Tibial artery (tissue), 4 donors: ENCODE results near the gene ARHGDIA.

Experiments
- DNase-seq, 2 donors: peaks; one replicate each; pipeline ENCODE4 v3.0.0-alpha.2; 2019
- H3K27ac ChIP-seq, 2 donors: fragments of 200-600 bp; sonication (generic) in 1 of 2; 1 replicate in 1 of 2; 2 replicates in 1 of 2; pipeline ENCODE4 v1.5.1; 2018 to 2019; ENCODE audit warnings: mild to moderate bottlenecking in 1 of 2
- H3K27me3 ChIP-seq, 2 donors: fragments of 200-600 bp; sonication (generic) in 1 of 2; one replicate each; pipeline versions ENCODE4 v1.5.1 to v1.6.0; 2016 to 2019
- H3K36me3 ChIP-seq, 3 donors: fragments of 200-600 bp; sonication (generic) in 2 of 3; one replicate each; pipeline ENCODE4 v1.5.1; 2016 to 2019; ENCODE audit warnings: mild to moderate bottlenecking in 2 of 3
- H3K4me1 ChIP-seq, 4 donors: fragments of 200-600 bp; sonication (generic) in 2 of 4; 1 replicate in 3 of 4; 2 replicates in 1 of 4; pipeline ENCODE4 v1.5.1; 2016 to 2019
- H3K4me3 ChIP-seq, 2 donors: fragments of 200-600 bp; sonication (generic) in 1 of 2; 1 replicate in 1 of 2; 2 replicates in 1 of 2; pipeline ENCODE4 v1.5.1; 2018 to 2019; ENCODE audit warnings: mild to moderate bottlenecking in 2 of 2
- H3K9me3 ChIP-seq, 3 donors: fragments of 200-600 bp; sonication (generic) in 1 of 3; one replicate each; pipeline ENCODE4 v1.5.1; 2016 to 2019
- intact Hi-C: fragments of 100-400 bp; cut with DNase I; formaldehyde crosslinking; loops from one replicate; pipeline ENCODE4 v1.15.0; 2023; ENCODE audit warnings: low total_unique reads
- TF ChIP-seq, protein P1 (sequence below), 2 experiments: fragments of 200-600 bp in 1 of 2; fragments of 450-650 bp in 1 of 2; IDR thresholded peaks; one replicate each; pipeline ENCODE4 v1.5.1; 2017 to 2019; ENCODE audit warnings: antibody characterized with exemption in 2 of 2, mild to moderate bottlenecking in 1 of 2, moderate library complexity in 1 of 2

The ARHGDIA gene

DNA sequence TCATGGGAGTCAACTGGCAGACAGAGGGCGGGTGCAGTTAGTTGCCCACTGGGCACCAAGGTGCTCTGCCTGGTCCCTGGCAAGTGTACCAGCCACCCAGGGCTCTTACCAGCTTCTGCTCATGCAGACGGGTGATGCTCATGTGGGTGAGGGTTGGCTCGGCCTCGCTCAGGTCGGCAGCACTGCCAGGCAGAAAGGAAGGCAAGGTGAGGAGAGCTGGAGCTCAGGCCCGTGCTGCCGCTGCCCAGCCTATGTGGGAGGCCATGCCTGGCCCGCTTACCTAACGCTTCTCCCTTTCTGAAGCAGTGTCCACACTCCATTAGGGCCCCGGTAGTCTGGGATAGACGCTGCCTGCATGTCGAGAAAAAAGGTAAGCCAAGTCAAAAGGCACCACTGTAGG lies 44.2 kb upstream of the ARHGDIA start:
- Histone ChIP-seq H3K4me1 (peaks cover 0 to 37% (median 20%) of the 10 kb centered on the region in 4 donors), H3K27me3 (no peaks in the 10 kb centered on the region), H3K36me3 (peaks cover 24 to 58% (median 39%) of the 10 kb centered on the region in 3 donors), H3K27ac (no peak overlapping the region), H3K4me3 (no peak overlapping the region), H3K9me3 (no peaks in the 10 kb centered on the region)
- no peak for DNase-seq
- TF ChIP-seq, protein P1, sequence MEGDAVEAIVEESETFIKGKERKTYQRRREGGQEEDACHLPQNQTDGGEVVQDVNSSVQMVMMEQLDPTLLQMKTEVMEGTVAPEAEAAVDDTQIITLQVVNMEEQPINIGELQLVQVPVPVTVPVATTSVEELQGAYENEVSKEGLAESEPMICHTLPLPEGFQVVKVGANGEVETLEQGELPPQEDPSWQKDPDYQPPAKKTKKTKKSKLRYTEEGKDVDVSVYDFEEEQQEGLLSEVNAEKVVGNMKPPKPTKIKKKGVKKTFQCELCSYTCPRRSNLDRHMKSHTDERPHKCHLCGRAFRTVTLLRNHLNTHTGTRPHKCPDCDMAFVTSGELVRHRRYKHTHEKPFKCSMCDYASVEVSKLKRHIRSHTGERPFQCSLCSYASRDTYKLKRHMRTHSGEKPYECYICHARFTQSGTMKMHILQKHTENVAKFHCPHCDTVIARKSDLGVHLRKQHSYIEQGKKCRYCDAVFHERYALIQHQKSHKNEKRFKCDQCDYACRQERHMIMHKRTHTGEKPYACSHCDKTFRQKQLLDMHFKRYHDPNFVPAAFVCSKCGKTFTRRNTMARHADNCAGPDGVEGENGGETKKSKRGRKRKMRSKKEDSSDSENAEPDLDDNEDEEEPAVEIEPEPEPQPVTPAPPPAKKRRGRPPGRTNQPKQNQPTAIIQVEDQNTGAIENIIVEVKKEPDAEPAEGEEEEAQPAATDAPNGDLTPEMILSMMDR (IDR thresholded peaks at IDR 0.05): no peak
- intact Hi-C loops: no loop called here

DNA sequence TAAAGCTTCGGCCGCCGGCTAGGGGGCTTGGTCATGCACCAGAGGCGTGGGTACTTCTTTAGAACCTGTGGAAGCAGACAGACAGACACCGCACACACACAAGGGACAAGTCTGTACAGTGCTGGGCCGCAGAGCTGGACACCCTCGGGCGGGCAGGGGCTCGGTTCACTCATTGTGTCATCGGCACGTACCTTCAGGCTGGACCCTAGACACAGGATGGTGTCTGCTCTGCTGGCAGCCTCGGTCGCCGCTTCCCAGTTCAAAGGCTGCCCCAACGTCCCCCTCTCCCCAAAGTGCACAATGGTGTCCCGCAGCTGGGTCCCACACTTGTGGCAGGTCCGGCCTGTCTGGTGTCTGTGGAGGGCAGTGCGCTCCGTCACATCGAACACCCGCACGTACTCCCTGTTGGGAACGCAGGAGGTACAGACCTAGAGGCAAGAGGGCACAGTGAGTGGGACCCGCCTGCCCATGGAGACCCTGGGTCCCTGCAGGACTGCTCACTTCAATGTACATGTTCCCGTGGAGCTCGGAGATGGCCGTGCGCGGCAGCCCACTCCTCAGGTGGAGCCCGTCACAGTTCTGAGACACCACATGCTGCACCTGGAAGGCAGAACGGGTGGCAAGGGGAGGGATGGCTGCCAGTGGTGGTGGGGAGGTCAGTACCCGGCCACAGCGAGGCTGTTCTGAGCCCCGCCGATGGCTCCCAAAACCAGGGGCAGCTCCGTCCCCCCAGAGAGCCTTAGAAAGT lies 43.1 kb upstream of the ARHGDIA start:
- intact Hi-C loops: no loop called here
- H3K4me1 ChIP-seq: peaks cover 0 to 45% (median 25%) of the 10 kb centered on the region in 4 donors
- H3K27me3 ChIP-seq: no peaks in the 10 kb centered on the region
- no peak for DNase-seq
- peaks cover 24 to 47% (median 39%) of the 10 kb centered on the region in 3 donors for H3K36me3 ChIP-seq
- H3K27ac ChIP-seq: no peak overlapping the region
- H3K9me3 ChIP-seq: no peaks in the 10 kb centered on the region
- TF ChIP-seq, protein P1 (IDR thresholded peaks at IDR 0.05): no peak
- no peak overlapping the region for H3K4me3 ChIP-seq

DNA sequence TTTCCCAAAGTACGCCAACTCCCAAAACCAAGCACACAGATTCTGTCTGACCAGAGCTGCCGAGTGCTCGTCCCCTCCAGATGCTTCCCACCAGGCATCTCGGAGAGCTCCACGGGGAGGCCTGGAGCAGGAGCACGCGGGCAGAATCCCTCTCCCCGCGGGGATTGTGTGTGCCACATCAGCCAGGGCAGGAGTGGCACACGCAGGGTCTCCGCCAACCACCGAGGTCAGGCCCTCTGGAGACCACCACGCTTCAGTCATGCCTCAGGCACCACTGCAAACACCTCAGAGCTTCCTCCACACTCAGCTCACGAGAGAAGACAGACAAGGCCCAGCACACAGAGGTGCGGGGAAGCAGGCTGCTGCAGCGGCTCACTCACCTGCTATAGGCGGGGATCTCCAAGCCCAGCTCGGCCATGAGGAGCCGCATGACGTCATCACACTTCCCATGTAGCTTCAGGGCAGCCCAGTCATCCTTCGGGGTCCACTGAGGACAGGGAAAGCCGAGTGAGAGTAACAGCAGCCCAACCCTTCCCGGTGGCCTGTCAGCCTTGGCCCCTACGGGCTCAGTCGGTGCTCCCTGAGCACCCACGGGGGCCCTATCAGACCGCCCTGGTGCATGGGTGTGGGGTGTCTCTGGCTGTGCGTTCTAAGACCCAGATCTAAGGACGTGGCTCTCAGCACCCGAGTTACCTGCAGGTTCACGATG lies 42.4 kb upstream of the ARHGDIA start:
- Histone ChIP-seq H3K4me3 (no peak overlapping the region), H3K9me3 (no peaks in the 10 kb centered on the region), H3K27me3 (no peaks in the 10 kb centered on the region), H3K4me1 (peaks cover 0 to 45% (median 25%) of the 10 kb centered on the region in 4 donors), H3K27ac (no peak overlapping the region), H3K36me3 (peaks cover 24 to 44% (median 43%) of the 10 kb centered on the region in 3 donors)
- no peak for DNase-seq
- intact Hi-C loops: no loop called here
- TF ChIP-seq, protein P1 (IDR thresholded peaks at IDR 0.05): no peak

DNA sequence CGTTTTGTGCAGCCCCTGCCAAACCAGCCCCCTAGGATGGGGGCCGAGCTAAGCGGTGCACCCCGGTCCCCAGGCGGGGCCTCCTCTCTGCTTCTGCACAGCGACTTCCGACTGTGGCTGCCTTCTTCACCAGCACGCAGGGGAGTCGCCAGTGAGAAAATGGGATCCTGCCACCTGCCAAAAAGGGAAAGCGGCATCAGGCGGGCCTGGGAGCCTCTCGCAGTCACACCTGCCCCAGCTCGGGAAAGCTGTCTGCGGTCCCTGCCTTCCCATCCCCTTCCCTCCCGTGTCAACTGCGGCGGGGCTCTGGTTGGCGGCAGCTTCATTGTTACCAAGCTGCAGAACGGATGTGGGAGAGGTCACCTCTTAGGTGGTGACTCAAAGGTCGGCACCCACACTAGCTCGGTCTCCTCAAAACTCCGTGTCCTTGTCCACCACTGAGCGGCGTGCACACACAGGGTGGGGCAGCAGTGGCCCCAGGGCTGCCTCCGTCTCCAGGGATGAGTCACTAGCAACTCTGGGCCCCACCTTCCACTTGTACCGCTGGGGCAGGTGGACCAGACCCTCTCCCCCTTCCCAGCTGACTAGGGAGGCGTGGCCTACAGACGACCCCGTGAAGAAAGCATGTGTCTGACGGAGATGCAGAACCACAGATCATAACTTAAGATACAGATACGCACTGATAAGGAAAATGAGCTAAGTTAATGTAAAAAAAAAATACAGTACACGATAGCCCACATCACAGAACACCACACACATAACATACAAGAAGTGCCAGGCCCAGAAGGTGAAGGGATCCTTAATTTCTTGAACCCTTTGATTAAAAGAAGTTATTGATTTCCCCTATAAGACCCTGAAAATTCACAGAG lies 41.5 kb upstream of the ARHGDIA start:
- intact Hi-C loops: no loop called here
- Histone ChIP-seq H3K9me3 (no peaks in the 10 kb centered on the region), H3K4me3 (no peak overlapping the region), H3K4me1 (peaks cover 0 to 40% (median 22%) of the 10 kb centered on the region in 4 donors), H3K36me3 (peaks cover 24 to 51% (median 51%) of the 10 kb centered on the region in 3 donors), H3K27me3 (no peaks in the 10 kb centered on the region), H3K27ac (no peak overlapping the region)
- TF ChIP-seq, protein P1 (IDR thresholded peaks at IDR 0.05): no peak
- no peak for DNase-seq

DNA sequence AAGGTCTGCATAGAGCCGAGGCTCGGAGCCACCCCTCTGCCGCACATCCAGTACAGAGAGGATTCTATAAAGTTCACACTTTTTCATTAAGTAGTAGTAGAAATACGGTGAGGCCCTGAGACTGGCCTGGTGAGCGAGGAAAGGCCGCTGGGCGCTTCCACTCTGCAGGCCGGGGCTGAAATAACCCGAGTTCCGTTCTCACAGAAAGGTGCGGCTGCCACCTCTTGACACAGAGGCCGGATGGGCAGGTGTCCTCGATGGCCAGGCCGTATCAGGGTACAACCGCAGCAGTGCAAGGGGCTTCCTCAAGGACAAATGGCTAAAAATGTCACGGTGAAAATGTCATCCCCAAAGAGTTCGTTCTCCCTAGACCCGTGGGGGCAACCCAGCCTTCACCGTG lies 40.8 kb upstream of the ARHGDIA start:
- TF ChIP-seq, protein P1 (IDR thresholded peaks at IDR 0.05): no peak
- H3K4me3 ChIP-seq: peak overlapping the region in 1 of 2 donors; percentile 68
- intact Hi-C loops: no loop called here
- peaks cover 24 to 58% (median 56%) of the 10 kb centered on the region in 3 donors for H3K36me3 ChIP-seq
- no peak for DNase-seq
- H3K27me3 ChIP-seq: no peaks in the 10 kb centered on the region
- peak overlapping the region; percentile 77 to 86 for H3K27ac ChIP-seq
- no peaks in the 10 kb centered on the region for H3K9me3 ChIP-seq
- H3K4me1 ChIP-seq: peaks cover 0 to 33% (median 18%) of the 10 kb centered on the region in 4 donors
